Endometrial microvascular endothelial cells (primary cell): ENCODE data around the gene RNF182. TPM values are rescaled to one million over a fixed set of nuclear protein-coding genes. Genes with fewer than 3 reads are reported as not detected.
"Not testable (repeated sequence)": the region's sequence is repeated elsewhere in the genome, so short reads cannot be mapped to it uniquely, and the experiment has no call there.

Experiments
- in situ Hi-C: cut with HindIII; loops from 2 replicates; pipeline ENCODE4 v1.10.0; 2017; ENCODE audit warnings: low sequenced_read_pairs, low pct_unique_long_range_greater_than_20kb; ENCODE audit errors: inconsistent ontology term
- total RNA-seq: library from RNA; depleted of rRNA; stranded (reverse); fragments of >200 nt; gene quantifications from one replicate; pipeline ENCODE4 v1.2.3, GENCODE V29; 2015; ENCODE audit errors: inconsistent ontology term

Gene RNF182
- total RNA-seq: 5.6 TPM

- in situ Hi-C loops: no loop called here
These were observed at the start of gene RNF182 for GRCh38 chr6:13924949-13925881. TSS of gene RNF182 (plus strand) at chr6:13924952. CDS start at chr6:13977120, 52,168 bp downstream.

GRCh38 chr6:13877051-13877450, 47.7 kb upstream of the RNF182 start:
- in situ Hi-C loops: no loop called here

- in situ Hi-C loops: not testable (repeated sequence)
These were observed 44.6 kb upstream of the RNF182 start for GRCh38 chr6:13880061-13880663.

GRCh38 chr6:13881621-13882165, 43.1 kb upstream of the RNF182 start:
- in situ Hi-C loops: no loop called here

GRCh38 chr6:13883966-13884365, 40.8 kb upstream of the RNF182 start:
- in situ Hi-C loops: no loop called here

GRCh38 chr6:13884397-13884796, 40.4 kb upstream of the RNF182 start:
- in situ Hi-C loops: no loop called here

- in situ Hi-C loops: no loop called here
These were observed 39.2 kb upstream of the RNF182 start for GRCh38 chr6:13885601-13886000.

- in situ Hi-C loops: no loop called here
These were observed 37.8 kb upstream of the RNF182 start for GRCh38 chr6:13886949-13887348.

GRCh38 chr6:13892017-13892645, 32.6 kb upstream of the RNF182 start:
- in situ Hi-C loops: no loop called here

- in situ Hi-C loops: no loop called here
These were observed 21.8 kb upstream of the RNF182 start for GRCh38 chr6:13902922-13903321.

GRCh38 chr6:13903364-13903763, 21.4 kb upstream of the RNF182 start:
- in situ Hi-C loops: no loop called here

- in situ Hi-C loops: no loop called here
These were observed 17.8 kb upstream of the RNF182 start for GRCh38 chr6:13907001-13907350.

GRCh38 chr6:13907614-13908215, 17.0 kb upstream of the RNF182 start:
- in situ Hi-C loops: no loop called here

GRCh38 chr6:13908955-13909381, 15.8 kb upstream of the RNF182 start:
- in situ Hi-C loops: no loop called here

GRCh38 chr6:13910443-13910842, 14.3 kb upstream of the RNF182 start:
- in situ Hi-C loops: no loop called here

GRCh38 chr6:13911337-13911736, 13.4 kb upstream of the RNF182 start:
- in situ Hi-C loops: no loop called here

- in situ Hi-C loops: no loop called here
These were observed 11.3 kb upstream of the RNF182 start for GRCh38 chr6:13913226-13914001.

GRCh38 chr6:13914351-13914750, 10.4 kb upstream of the RNF182 start:
- in situ Hi-C loops: no loop called here
